ENCODE results near the gene TMEM239. TPM values are rescaled to one million over a fixed set of nuclear protein-coding genes. Genes with fewer than 3 reads are reported as not detected.

TMEM239 gene
- polyA plus RNA-seq, 1 of the 3 experiments (the other 2 are of a cell fraction) = 0.02 TPM

GRCh38 chr20:2817891-2818595 is 1.9 kb downstream of the TMEM239 start:
- ChIA-PET POLR2A (no interaction called here), CTCF (no interaction called here)
- Histone ChIP-seq H3K79me2 (ENCODE audit: insufficient read depth) (no peaks in the 10 kb centered on the region), H2AFZ (ENCODE audit: low read depth) (no peak overlapping the region), H3K36me3 (replicated peaks in 1 of 2; ENCODE audit: control insufficient read depth in 1 of 2, insufficient read depth in 2 of 2, low read length in 1 of 2) (no peaks in the 10 kb centered on the region), H3K9ac (no peak overlapping the region), H3K9me3 (no peaks in the 10 kb centered on the region), H3K4me2 (no peak overlapping the region), H3K4me1 (ENCODE audit: control insufficient read depth in 1 of 2, insufficient read depth in 2 of 2, low read depth in 1 of 2, low read length in 1 of 2) (peaks cover 14 to 18% of the 10 kb centered on the region in 2 experiments; a peak in 2 of 4 replicates), H3F3A (replicated peaks; ENCODE audit: insufficient read depth) (peaks cover 13% of the 10 kb centered on the region), H3K4me3 (ENCODE audit: low read depth in 2 of 2, low read length in 1 of 2) (no peak overlapping the region), H3K9me2 (no peaks in the 10 kb centered on the region), H4K20me1 (ENCODE audit: insufficient read depth) (no peaks in the 10 kb centered on the region), H3K27ac (ENCODE audit: low read depth in 2 of 2, low read length in 1 of 2) (no peak overlapping the region), H3K27me3 (ENCODE audit: insufficient read depth) (no peaks in the 10 kb centered on the region)
- peak; percentile 9 for DNase-seq
- TF ChIP-seq ZBTB33 (IDR thresholded peaks at IDR 0.05; ENCODE audit: borderline replicate concordance, low read depth) (no peak), RCOR1 (IDR thresholded peaks at IDR 0.05; ENCODE audit: low read length) (no peak), JUND (IDR thresholded peaks at IDR 0.05) (no peak), EZH2phosphoT487 (IDR thresholded peaks at IDR 0.05; ENCODE audit: borderline replicate concordance, low read depth) (no peak), NRF1 (IDR thresholded peaks at IDR 0.05; ENCODE audit: low read depth, low read length) (no peak), RAD21 (IDR thresholded peaks at IDR 0.05; ENCODE audit: low read length) (no peak), RFX5 (IDR thresholded peaks at IDR 0.05; ENCODE audit: low read length) (no peak), GABPA (IDR thresholded peaks at IDR 0.05; ENCODE audit: low read depth) (no peak), EP300 (IDR thresholded peaks at IDR 0.05; ENCODE audit: borderline replicate concordance in 1 of 2, low read depth in 1 of 2, low read length in 1 of 2) (no peak), RXRA (IDR thresholded peaks at IDR 0.05; ENCODE audit: borderline replicate concordance, low read depth) (no peak)
- 92% methylated on average over 7 of the region's 7 CpGs for WGBS (ENCODE audit: low lambda C conversion rate)

- no peaks in the 10 kb centered on the region for H3K9me3 ChIP-seq
- H3K4me3 ChIP-seq (ENCODE audit: low read depth in 2 of 2, low read length in 1 of 2) = no peak overlapping the region
- no peaks in the 10 kb centered on the region for H3K36me3 ChIP-seq (replicated peaks in 1 of 2; ENCODE audit: control insufficient read depth in 1 of 2, insufficient read depth in 2 of 2, low read length in 1 of 2)
- peak overlapping the region in 1 of 2 experiments; percentile 13; a peak in 2 of 4 replicates for H3K27ac ChIP-seq (ENCODE audit: low read depth in 2 of 2, low read length in 1 of 2)
- H3F3A ChIP-seq (replicated peaks; ENCODE audit: insufficient read depth) = peaks cover 2% of the 10 kb centered on the region
- no peak for TF ChIP-seq TAF1 (IDR thresholded peaks at IDR 0.05; ENCODE audit: borderline replicate concordance, low read depth, low read length)
- peak; percentile 32; the same call in 1 of the 2 replicates for TF ChIP-seq NFIC (IDR thresholded peaks at IDR 0.05; ENCODE audit: borderline replicate concordance)
- H3K27me3 ChIP-seq (ENCODE audit: insufficient read depth) = no peaks in the 10 kb centered on the region
- H3K79me2 ChIP-seq (ENCODE audit: insufficient read depth) = no peaks in the 10 kb centered on the region
- no peak for DNase-seq
- H3K4me2 ChIP-seq = peak overlapping the region; percentile 55; the same call in 1 of the 2 replicates
- no peak overlapping the region for H3K9ac ChIP-seq
- WGBS (ENCODE audit: low lambda C conversion rate) = 77% methylated on average over 32 of the region's 32 CpGs
- H3K9me2 ChIP-seq = no peaks in the 10 kb centered on the region
- H4K20me1 ChIP-seq (ENCODE audit: insufficient read depth) = no peaks in the 10 kb centered on the region
- POLR2A ChIA-PET = no interaction called here
- peaks cover 4 to 5% of the 10 kb centered on the region in 2 experiments; a peak in 2 of 4 replicates for H3K4me1 ChIP-seq (ENCODE audit: control insufficient read depth in 1 of 2, insufficient read depth in 2 of 2, low read depth in 1 of 2, low read length in 1 of 2)
- H2AFZ ChIP-seq (ENCODE audit: low read depth) = no peak overlapping the region
- CTCF ChIA-PET = interaction anchor here (1.3 kb wide), 1 partner anchor 21 kb away, joined by 3 read pairs; no protein-coding TSS in a partner anchor
Measured at GRCh38 chr20:2820084-2820895, 4.1 kb downstream of the TMEM239 start.
